Vagina (tissue), 2 donors: ENCODE results near the gene MBL2.

ENCODE experiments used
- POLR2A ChIP-seq, 2 donors: fragments of 450-650 bp; IDR thresholded peaks; one replicate each; pipeline ENCODE4 v1.6.1; 2017; ENCODE audit warnings: antibody characterized with exemption in 2 of 2, mild to moderate bottlenecking in 2 of 2, moderate library complexity in 2 of 2
- TF ChIP-seq, protein P1 (sequence below), 3 experiments: fragments of 450-650 bp in 2 of 3; fragments of 200-600 bp in 1 of 3; sonication (generic) in 1 of 3; IDR thresholded peaks; one replicate each; pipeline ENCODE4 v1.5.1; 2017 to 2019; ENCODE audit warnings: antibody characterized with exemption in 3 of 3, mild to moderate bottlenecking in 2 of 3, moderate library complexity in 2 of 3

GRCh38 chr10:52740155-52740549 lies 32.4 kb downstream of the MBL2 start:
- no peak for TF ChIP-seq POLR2A (IDR thresholded peaks at IDR 0.05)
- TF ChIP-seq, protein P1, sequence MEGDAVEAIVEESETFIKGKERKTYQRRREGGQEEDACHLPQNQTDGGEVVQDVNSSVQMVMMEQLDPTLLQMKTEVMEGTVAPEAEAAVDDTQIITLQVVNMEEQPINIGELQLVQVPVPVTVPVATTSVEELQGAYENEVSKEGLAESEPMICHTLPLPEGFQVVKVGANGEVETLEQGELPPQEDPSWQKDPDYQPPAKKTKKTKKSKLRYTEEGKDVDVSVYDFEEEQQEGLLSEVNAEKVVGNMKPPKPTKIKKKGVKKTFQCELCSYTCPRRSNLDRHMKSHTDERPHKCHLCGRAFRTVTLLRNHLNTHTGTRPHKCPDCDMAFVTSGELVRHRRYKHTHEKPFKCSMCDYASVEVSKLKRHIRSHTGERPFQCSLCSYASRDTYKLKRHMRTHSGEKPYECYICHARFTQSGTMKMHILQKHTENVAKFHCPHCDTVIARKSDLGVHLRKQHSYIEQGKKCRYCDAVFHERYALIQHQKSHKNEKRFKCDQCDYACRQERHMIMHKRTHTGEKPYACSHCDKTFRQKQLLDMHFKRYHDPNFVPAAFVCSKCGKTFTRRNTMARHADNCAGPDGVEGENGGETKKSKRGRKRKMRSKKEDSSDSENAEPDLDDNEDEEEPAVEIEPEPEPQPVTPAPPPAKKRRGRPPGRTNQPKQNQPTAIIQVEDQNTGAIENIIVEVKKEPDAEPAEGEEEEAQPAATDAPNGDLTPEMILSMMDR (IDR thresholded peaks at IDR 0.05): no peak
